ENCODE results near the gene MOG. TPM values are rescaled to one million over a fixed set of nuclear protein-coding genes. Genes with fewer than 3 reads are reported as not detected.

Gene MOG
- polyA plus RNA-seq, 3 donors, result not detected

DNA sequence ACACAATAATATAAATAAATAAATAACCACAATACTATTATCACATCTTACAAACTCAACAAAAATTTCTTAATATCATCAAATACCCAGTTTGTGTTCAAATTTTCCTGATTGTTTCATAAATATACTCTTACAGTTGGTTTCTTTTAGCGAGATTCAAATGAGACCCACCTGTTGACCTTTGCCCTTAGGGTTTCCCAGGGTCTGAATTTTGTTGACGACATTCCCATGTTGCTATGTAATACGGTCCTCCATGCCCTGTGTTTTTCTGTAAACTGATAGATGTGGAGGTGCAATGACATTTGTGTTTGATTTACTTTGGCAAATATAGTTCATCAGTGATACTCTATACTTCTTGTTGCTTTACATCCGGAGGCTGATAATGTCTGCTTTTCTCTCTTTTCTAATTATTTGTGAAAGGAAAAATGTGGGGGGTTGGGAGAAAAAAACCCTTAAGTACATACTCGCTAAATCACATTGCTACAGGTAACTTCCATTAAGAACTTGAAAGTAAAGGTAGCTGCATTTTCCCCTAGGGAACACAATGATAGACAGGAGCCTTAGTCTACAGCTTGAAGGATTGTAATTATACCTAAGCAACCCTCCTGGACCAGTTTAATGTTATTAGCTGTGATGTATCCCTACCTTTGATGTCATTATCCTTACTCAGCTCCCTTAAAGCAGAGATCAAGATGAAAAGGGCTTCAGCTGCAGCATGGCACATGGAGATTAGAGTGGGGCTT lies 6.6 kb downstream of the MOG start:
- peaks cover 5% of the 10 kb centered on the region for H3K4me1 Mint-ChIP-seq
- no peak for DNase-seq
- Histone ChIP-seq H3K79me2 (ENCODE audit: insufficient read depth, low read length) (no peaks in the 10 kb centered on the region), H3K4me2 (replicated peaks; ENCODE audit: extremely low read depth, low read length, poor library complexity, severe bottlenecking) (no peak overlapping the region), H3K9me3 (replicated peaks in 1 of 2; ENCODE audit: control insufficient read depth in 1 of 2, insufficient read depth in 1 of 2, low read length in 2 of 2) (no peaks in the 10 kb centered on the region), H4K20me1 (ENCODE audit: insufficient read depth, low read length) (no peaks in the 10 kb centered on the region), H3K27me3 (ENCODE audit: control insufficient read depth in 2 of 2, insufficient read depth in 2 of 2, low read length in 2 of 2) (peaks cover 0 to 18% of the 10 kb centered on the region in 2 donors), H3K27ac (ENCODE audit: low read depth in 1 of 2, low read length in 2 of 2) (no peak overlapping the region), H2AFZ (ENCODE audit: insufficient read depth, low read depth, low read length, poor library complexity, severe bottlenecking) (no peak overlapping the region), H3K9ac (ENCODE audit: insufficient read depth, low read length, poor library complexity, severe bottlenecking) (no peak overlapping the region), H3K36me3 (replicated peaks in 1 of 2; ENCODE audit: control insufficient read depth in 1 of 2, insufficient read depth in 2 of 2, low read length in 2 of 2) (no peaks in the 10 kb centered on the region), H3K4me1 (ENCODE audit: control insufficient read depth in 1 of 2, insufficient read depth in 2 of 2, low read length in 2 of 2) (no peaks in the 10 kb centered on the region), H3K4me3 (replicated peaks in 1 of 3; ENCODE audit: low read depth in 2 of 3, low read length in 3 of 3) (no peak overlapping the region)
- no peaks in the 10 kb centered on the region for H3K36me3 Mint-ChIP-seq
- H3K9me3 Mint-ChIP-seq, result peaks cover 0 to 3% (median 0%) of the 10 kb centered on the region in 7 donors
- peaks cover 18 to 36% (median 23%) of the 10 kb centered on the region in 3 donors for H3K27me3 Mint-ChIP-seq (ENCODE audit: low read depth in 3 of 3)
- H3K27ac Mint-ChIP-seq, result no peak overlapping the region
- 94% methylated on average over 3 of the region's 5 CpGs for WGBS (ENCODE audit: insufficient coverage)
- TF ChIP-seq, protein P1, sequence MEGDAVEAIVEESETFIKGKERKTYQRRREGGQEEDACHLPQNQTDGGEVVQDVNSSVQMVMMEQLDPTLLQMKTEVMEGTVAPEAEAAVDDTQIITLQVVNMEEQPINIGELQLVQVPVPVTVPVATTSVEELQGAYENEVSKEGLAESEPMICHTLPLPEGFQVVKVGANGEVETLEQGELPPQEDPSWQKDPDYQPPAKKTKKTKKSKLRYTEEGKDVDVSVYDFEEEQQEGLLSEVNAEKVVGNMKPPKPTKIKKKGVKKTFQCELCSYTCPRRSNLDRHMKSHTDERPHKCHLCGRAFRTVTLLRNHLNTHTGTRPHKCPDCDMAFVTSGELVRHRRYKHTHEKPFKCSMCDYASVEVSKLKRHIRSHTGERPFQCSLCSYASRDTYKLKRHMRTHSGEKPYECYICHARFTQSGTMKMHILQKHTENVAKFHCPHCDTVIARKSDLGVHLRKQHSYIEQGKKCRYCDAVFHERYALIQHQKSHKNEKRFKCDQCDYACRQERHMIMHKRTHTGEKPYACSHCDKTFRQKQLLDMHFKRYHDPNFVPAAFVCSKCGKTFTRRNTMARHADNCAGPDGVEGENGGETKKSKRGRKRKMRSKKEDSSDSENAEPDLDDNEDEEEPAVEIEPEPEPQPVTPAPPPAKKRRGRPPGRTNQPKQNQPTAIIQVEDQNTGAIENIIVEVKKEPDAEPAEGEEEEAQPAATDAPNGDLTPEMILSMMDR (IDR thresholded peaks at IDR 0.05), result no peak
- H3K4me3 Mint-ChIP-seq, result no peak overlapping the region
- intact Hi-C loops (cut with micrococcal nuclease), result no loop called here

DNA sequence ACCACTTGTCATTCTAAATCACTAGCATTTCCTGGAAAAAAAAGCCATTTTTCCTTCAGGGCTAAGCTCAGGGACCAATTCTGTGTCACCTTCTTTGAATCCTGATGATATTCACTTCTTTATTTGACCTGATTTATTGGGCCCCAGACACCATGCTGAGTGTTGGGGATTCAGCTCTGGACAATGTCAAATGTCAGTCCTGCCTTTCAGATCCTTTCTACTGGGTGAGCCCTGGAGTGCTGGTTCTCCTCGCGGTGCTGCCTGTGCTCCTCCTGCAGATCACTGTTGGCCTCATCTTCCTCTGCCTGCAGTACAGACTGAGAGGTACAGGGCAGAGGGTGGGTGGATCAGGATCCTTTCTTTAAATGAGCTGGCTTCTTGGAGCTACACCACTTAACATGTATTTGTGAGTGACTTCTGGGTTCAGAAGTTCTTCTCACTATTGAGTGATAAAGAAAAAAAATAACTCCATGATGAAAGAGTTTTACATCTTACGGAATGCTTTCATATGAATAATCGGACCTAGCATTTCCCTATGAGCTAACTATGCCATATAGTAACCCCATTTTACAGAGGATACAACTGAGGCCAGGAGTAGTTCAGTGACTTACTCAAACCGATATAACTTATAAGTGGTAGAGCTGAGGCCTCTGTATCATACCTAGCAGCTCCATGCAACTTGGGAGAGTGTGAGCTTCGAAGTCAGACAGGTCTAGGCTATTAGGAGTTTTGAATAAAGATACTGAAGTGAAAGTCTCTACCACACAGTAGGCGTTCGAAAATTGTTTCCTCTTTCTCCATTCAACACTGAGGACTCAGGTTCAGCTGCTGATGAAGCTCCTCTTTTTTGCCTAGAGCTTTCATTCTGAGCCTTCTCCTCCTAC lies 9.3 kb downstream of the MOG start:
- Histone ChIP-seq H3K27me3 (ENCODE audit: control insufficient read depth in 2 of 2, insufficient read depth in 2 of 2, low read length in 2 of 2) (peaks cover 0 to 12% of the 10 kb centered on the region in 2 donors), H3K4me2 (replicated peaks; ENCODE audit: extremely low read depth, low read length, poor library complexity, severe bottlenecking) (no peak overlapping the region), H3K4me3 (replicated peaks in 1 of 3; ENCODE audit: low read depth in 2 of 3, low read length in 3 of 3) (no peak overlapping the region), H3K4me1 (ENCODE audit: control insufficient read depth in 1 of 2, insufficient read depth in 2 of 2, low read length in 2 of 2) (no peaks in the 10 kb centered on the region), H3K36me3 (replicated peaks in 1 of 2; ENCODE audit: control insufficient read depth in 1 of 2, insufficient read depth in 2 of 2, low read length in 2 of 2) (no peaks in the 10 kb centered on the region), H3K9ac (ENCODE audit: insufficient read depth, low read length, poor library complexity, severe bottlenecking) (no peak overlapping the region), H3K27ac (ENCODE audit: low read depth in 1 of 2, low read length in 2 of 2) (no peak overlapping the region), H3K9me3 (replicated peaks in 1 of 2; ENCODE audit: control insufficient read depth in 1 of 2, insufficient read depth in 1 of 2, low read length in 2 of 2) (no peaks in the 10 kb centered on the region), H4K20me1 (ENCODE audit: insufficient read depth, low read length) (no peaks in the 10 kb centered on the region), H2AFZ (ENCODE audit: insufficient read depth, low read depth, low read length, poor library complexity, severe bottlenecking) (no peak overlapping the region), H3K79me2 (ENCODE audit: insufficient read depth, low read length) (no peaks in the 10 kb centered on the region)
- TF ChIP-seq, protein P1 (IDR thresholded peaks at IDR 0.05), result no peak
- Mint-ChIP-seq H3K36me3 (no peaks in the 10 kb centered on the region), H3K27me3 (ENCODE audit: low read depth in 3 of 3) (peaks cover 15 to 40% (median 28%) of the 10 kb centered on the region in 3 donors), H3K27ac (no peak overlapping the region), H3K9me3 (no peaks in the 10 kb centered on the region), H3K4me3 (peak overlapping the region in 1 of 2 donors; percentile 16), H3K4me1 (peaks cover 2% of the 10 kb centered on the region)
- intact Hi-C loops (cut with micrococcal nuclease), result no loop called here
- 90% methylated on average over 2 of the region's 8 CpGs for WGBS (ENCODE audit: insufficient coverage)
- no peak for DNase-seq
